NT2/D1 (cell line): Measurements from ENCODE around the gene CFAP20.
"Not testable (repeated sequence)": the region's sequence is repeated elsewhere in the genome, so short reads cannot be mapped to it uniquely, and the experiment has no call there.

Experiments
- DNase-seq: peaks from one replicate; pipeline ENCODE4 v3.0.0-alpha.2; 2011; ENCODE audit warnings: low read depth, low spot score
- H3K27me3 ChIP-seq: 2 replicates; pipeline ENCODE4 v1.6.0; 2011; ENCODE audit warnings: mild to moderate bottlenecking; ENCODE audit not compliant: insufficient read length, insufficient read depth
- H3K36me3 ChIP-seq: 2 replicates; pipeline ENCODE4 v1.6.1; 2011; ENCODE audit warnings: mild to moderate bottlenecking, low read length, mixed read lengths; ENCODE audit not compliant: insufficient read depth, insufficient read length
- H3K4me1 ChIP-seq: 2 replicates; pipeline ENCODE4 v1.5.1; 2011; ENCODE audit not compliant: insufficient read depth, insufficient read length
- H3K4me3 ChIP-seq: 2 replicates; pipeline ENCODE4 v1.5.1; 2011; ENCODE audit warnings: low read depth; ENCODE audit not compliant: insufficient read length
- H3K9ac ChIP-seq: 2 replicates; pipeline ENCODE4 v1.6.0; 2011; ENCODE audit warnings: low read depth; ENCODE audit not compliant: insufficient read length
- H3K9me3 ChIP-seq: 2 replicates; pipeline ENCODE4 v1.5.1; 2011; ENCODE audit warnings: mild to moderate bottlenecking, low read length; ENCODE audit not compliant: insufficient read depth
- SUZ12 ChIP-seq: IDR thresholded peaks from 2 replicates; pipeline ENCODE4 v1.6.1; 2011; ENCODE audit not compliant: insufficient read length, insufficient read depth; ENCODE audit errors: extremely low read depth
- YY1 ChIP-seq: IDR thresholded peaks from 2 replicates; pipeline ENCODE4 v1.6.1; 2011; ENCODE audit not compliant: insufficient read length, insufficient read depth
- ZNF274 ChIP-seq: IDR thresholded peaks from 2 replicates; pipeline ENCODE4 v1.6.1; 2011; ENCODE audit warnings: mild to moderate bottlenecking, low read depth, low read length

The CFAP20 gene

GRCh38 chr16:58107228-58107627 is 22.0 kb downstream of the CFAP20 start:
- Histone ChIP-seq H3K4me1 (peaks cover 18% of the 10 kb centered on the region), H3K9me3 (no peaks in the 10 kb centered on the region), H3K4me3 (no peak overlapping the region), H3K9ac (no peak overlapping the region), H3K27me3 (no peaks in the 10 kb centered on the region), H3K36me3 (no peaks in the 10 kb centered on the region)
- TF ChIP-seq SUZ12 (no peak), YY1 (no peak), ZNF274 (no peak)
- no peak for DNase-seq

- TF ChIP-seq SUZ12 (no peak), YY1 (no peak), ZNF274 (no peak)
- H3K36me3 ChIP-seq = no peaks in the 10 kb centered on the region
- H3K4me3 ChIP-seq = no peak overlapping the region
- DNase-seq = no peak
- no peaks in the 10 kb centered on the region for H3K27me3 ChIP-seq
- no peaks in the 10 kb centered on the region for H3K9me3 ChIP-seq
- H3K4me1 ChIP-seq = peaks cover 14% of the 10 kb centered on the region
- H3K9ac ChIP-seq = no peak overlapping the region
Measured at GRCh38 chr16:58105631-58106030, 23.6 kb downstream of the CFAP20 start.

DNA sequence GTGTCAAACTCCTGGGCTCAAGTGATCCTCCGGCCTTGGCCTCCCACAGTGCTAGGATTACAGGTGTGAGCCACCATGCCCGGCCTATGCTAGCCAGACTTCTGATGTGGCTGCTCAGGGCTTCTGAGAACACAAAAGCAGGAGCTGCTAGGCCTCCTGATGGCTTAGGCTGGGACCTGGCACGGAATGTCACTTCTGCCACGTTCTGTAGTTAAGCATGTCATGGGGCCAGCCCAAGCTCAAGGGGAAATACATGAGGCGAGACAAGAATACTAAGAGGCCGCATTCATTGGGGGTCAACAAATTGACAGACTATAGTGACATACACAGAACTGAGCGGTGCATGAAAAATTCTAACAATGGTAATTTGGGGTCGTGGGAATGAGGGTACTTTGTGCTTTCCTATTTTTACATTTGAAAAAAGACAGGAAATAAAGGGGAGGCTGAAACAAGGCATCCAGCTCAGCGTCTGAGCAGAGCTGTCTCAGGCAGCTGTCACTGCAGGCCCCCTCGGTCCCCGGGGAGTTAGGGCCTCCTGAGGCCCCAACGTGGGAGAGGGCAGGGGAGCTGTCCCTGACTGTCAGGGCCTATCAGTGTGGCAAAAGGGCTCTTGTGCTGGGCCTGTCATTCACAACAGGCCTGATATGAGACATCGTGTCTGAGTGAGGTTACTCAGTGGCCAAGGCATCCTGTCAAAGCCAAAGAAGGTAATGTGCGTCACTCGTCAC is 26.4 kb downstream of the CFAP20 start:
- Histone ChIP-seq H3K4me3 (no peak overlapping the region), H3K36me3 (no peaks in the 10 kb centered on the region), H3K9ac (no peak overlapping the region), H3K4me1 (peaks cover 12% of the 10 kb centered on the region), H3K9me3 (no peaks in the 10 kb centered on the region), H3K27me3 (no peaks in the 10 kb centered on the region)
- no peak for TF ChIP-seq SUZ12
- TF ChIP-seq YY1 = no peak
- TF ChIP-seq ZNF274 = no peak
- no peak for DNase-seq

DNA sequence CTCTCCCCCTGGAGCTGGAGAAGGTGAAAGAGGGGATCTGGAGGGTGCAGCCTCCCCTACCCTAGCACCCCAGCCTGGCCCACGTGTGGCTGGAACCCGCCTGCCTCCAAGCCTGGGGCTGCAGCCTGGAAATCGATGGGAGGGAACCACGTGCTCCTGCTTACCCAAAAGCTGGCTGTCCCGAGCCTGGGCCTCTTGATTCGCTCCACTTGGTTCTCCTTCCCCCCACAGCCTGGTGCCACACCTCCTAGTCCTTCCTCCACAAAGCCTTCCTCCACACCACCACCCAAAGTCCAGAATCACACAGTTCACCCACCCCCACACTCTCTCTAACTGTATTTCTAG is 29.3 kb downstream of the CFAP20 start:
- TF ChIP-seq ZNF274 (no peak), YY1 (no peak), SUZ12 (no peak)
- H3K27me3 ChIP-seq = no peaks in the 10 kb centered on the region

DNA sequence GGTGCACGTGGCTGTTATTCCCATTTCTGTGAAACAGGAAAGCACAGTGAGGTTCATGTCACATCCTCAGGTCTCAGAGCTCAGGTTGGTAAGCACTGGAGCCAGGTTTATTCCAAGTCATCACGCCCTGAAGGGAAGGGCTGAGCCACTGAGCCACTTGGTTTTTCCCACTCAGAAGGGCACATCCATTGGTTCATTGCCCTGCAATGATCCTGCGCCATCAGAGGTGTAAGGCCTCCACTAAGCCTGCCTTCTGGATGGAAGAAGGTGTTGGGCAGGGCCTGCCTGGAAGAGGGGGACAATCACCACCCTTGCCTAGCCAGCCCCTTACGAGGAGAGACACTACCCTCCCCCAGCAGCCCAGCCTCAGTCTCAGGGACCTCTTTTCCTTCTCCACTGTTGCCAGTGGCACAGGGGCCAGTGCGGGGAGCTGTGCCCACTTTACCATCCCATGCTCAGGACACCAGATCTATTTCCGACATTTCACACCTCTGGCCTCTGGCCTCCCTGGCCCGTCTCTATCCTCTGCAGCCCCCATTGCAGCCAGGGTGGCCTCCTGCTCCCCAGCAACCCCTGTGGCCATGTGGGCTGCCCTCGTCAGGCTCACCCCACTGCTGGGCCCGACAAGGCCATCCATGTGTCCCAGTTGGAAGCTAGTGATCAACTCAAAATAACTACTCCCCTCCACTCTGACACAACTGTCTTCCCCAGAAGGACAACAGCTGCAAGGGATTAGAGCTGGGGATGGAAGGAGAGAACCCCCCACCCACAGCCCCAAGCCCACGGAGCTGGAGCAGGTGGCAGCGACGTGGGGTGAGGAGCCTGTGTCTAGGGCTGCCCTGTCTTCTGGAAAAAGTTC is 29.9 kb downstream of the CFAP20 start:
- Histone ChIP-seq H3K9me3 (no peaks in the 10 kb centered on the region), H3K9ac (no peak overlapping the region), H3K4me1 (peaks cover 21% of the 10 kb centered on the region), H3K36me3 (no peaks in the 10 kb centered on the region), H3K4me3 (no peak overlapping the region), H3K27me3 (no peaks in the 10 kb centered on the region)
- TF ChIP-seq ZNF274 = no peak
- no peak for TF ChIP-seq YY1
- TF ChIP-seq SUZ12 = no peak
- no peak for DNase-seq

More for the DNA sequence above, 29.3 kb downstream of the CFAP20 start:
- no peak overlapping the region for H3K4me3 ChIP-seq
- H3K36me3 ChIP-seq = no peaks in the 10 kb centered on the region
- H3K9me3 ChIP-seq = no peaks in the 10 kb centered on the region
- no peak overlapping the region for H3K9ac ChIP-seq
- peaks cover 21% of the 10 kb centered on the region for H3K4me1 ChIP-seq
- DNase-seq = no peak

DNA sequence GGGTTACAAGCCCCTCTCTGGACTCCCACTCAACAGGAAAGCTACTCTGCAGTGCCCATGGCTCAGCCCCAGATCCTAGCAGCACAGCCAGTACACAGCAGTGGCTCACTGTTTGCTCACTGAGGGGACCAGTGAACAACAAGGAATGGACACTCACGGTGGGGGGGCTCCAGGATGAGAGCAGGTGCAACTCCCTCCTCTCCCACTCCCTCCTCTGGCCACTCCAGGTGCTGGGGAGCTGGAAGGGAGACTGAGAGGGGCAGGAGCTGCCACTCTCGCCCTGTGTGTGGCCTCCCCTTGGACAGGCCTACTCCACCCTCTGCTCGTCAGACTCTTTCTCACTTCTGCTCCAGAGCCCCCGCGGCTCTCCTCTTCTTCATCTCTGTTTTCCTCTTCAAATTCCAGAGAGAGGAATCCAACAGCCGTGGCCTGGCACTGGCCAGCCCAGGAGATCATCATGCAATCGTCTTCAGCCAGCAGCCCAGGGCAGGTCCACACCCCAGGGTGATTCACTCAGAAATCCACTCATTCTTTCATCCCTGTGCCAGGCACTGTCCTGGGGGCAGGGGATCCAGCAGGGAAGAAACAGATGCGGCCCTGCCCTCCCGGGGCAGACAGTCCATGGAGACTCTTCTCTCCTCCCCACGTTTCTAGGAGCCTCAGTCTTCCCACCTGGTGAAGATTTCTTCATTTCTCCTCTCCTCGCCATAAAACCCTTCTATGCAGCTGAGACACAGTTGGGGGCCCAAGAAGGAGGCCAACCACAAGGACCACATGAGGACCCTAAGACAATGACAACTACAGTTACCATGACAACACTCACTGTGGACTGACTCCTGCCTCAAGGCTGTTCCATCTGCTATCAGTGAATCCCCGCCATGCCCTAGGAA is 30.7 kb downstream of the CFAP20 start:
- TF ChIP-seq YY1 = no peak
- TF ChIP-seq ZNF274 = no peak
- TF ChIP-seq SUZ12 = no peak
- no peaks in the 10 kb centered on the region for H3K27me3 ChIP-seq

DNA sequence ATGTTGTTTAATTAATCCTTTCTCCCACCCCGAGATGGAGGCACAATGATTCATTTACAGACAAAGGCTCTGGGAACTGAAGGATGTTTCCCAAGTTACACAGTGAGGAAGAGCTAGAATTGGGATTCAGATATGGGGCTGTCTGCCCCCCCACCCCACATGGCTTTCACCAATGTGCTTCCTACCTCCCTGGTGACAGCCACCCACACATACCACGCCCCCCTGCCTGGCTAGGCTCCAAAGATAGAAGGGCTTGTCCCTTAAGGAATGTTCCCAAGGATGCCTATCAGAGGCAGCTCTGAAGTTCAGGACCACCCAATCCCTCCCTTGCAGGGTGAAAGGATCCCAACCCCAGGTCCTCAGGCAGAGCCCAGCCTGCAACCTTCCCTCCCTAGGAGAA is 32.9 kb downstream of the CFAP20 start:
- H3K27me3 ChIP-seq = no peaks in the 10 kb centered on the region

More for the DNA sequence above, 30.7 kb downstream of the CFAP20 start:
- peaks cover 21% of the 10 kb centered on the region for H3K4me1 ChIP-seq
- no peaks in the 10 kb centered on the region for H3K9me3 ChIP-seq
- no peaks in the 10 kb centered on the region for H3K36me3 ChIP-seq
- H3K4me3 ChIP-seq = no peak overlapping the region
- H3K9ac ChIP-seq = no peak overlapping the region
- no peak for DNase-seq

GRCh38 chr16:58095575-58095960 is 33.6 kb downstream of the CFAP20 start:
- not testable (repeated sequence) for H3K9me3 ChIP-seq, H3K36me3 ChIP-seq, H3K27me3 ChIP-seq, H3K4me3 ChIP-seq, DNase-seq, H3K9ac ChIP-seq
- peaks cover 21% of the 10 kb centered on the region for H3K4me1 ChIP-seq

More for the DNA sequence above, 32.9 kb downstream of the CFAP20 start:
- no peak for TF ChIP-seq SUZ12
- H3K9ac ChIP-seq = no peak overlapping the region
- no peak for DNase-seq
- H3K4me3 ChIP-seq = no peak overlapping the region
- H3K4me1 ChIP-seq = peaks cover 21% of the 10 kb centered on the region
- no peaks in the 10 kb centered on the region for H3K9me3 ChIP-seq
- no peaks in the 10 kb centered on the region for H3K36me3 ChIP-seq
